HG03565 (cell line): ENCODE measurements around the gene DYNLT5.
"Not testable (repeated sequence)": the region's sequence is repeated elsewhere in the genome, so short reads cannot be mapped to it uniquely, and the experiment has no call there.

Experiments used
- ATAC-seq: cut with Tn5 transposase; IDR thresholded peaks from one replicate; pipeline ENCODE4 v1.9.1; 2021; ENCODE audit warnings: mild to moderate bottlenecking, moderate library complexity; ENCODE audit not compliant: unreplicated experiment

Gene DYNLT5

DNA sequence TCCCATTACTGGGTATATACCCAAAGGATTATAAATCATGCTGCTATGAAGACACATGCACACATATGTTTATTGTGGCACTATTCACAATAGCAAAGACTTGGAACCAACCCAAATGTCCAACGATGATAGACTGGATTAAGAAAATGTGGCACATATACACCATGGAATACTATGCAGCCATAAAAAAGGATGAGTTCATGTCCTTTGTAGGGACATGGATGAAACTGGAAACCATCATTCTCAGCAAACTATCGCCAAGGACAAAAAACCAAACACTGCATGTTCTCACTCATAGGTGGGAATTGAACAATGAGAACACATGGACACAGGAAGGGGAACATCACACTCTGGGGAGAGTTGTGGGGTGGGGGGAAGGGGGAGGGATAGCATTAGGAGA, 33.5 kb downstream of the DYNLT5 start:
- ATAC-seq: not testable (repeated sequence)

DNA sequence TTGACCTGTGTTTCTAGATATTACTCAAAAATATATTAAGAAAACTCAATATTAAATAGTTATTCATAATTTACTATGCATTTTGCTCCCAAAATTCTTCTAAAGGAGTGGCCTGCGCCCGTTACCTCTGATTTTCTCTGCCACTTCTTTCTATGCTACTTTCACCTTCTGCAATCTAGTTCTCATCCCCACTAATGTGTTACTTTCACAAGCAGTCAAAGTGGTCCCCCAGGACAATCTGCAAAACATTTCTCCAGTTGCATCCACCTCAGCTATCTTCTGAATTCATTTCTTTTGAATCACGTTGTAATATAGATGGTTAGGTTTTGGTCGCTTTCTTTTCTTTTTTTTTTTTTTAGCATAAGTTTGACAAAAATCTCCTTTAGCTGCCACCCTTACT, 35.4 kb downstream of the DYNLT5 start:
- no peak for ATAC-seq

- peak; percentile 82 for ATAC-seq
Measured at GRCh38 chr1:66788231-66788939, 36.1 kb downstream of the DYNLT5 start.

GRCh38 chr1:66791621-66792610, 39.7 kb downstream of the DYNLT5 start:
- ATAC-seq: no peak

- ATAC-seq: not testable (repeated sequence)
Measured at GRCh38 chr1:66795839-66796238, 43.6 kb downstream of the DYNLT5 start.

DNA sequence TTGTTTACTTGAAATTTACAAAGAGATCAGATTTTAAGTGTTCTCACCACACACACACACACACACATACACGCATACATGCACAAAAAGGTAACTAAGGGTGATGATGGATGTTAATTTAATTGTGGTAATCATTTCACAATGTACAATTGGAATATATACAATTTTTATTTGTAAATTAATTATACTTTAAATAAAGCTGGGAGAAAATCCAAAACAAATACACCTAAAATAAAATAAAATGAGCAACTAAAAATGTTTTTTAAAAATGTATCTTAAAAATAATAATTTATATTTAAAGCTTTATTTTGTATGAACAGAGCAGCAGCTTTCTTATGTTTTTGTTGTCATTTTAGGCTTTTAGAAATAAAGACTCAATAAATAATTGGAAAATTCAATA, 57.0 kb downstream of the DYNLT5 start:
- ATAC-seq: no peak

GRCh38 chr1:66809736-66810326, 57.6 kb downstream of the DYNLT5 start:
- ATAC-seq: no peak

DNA sequence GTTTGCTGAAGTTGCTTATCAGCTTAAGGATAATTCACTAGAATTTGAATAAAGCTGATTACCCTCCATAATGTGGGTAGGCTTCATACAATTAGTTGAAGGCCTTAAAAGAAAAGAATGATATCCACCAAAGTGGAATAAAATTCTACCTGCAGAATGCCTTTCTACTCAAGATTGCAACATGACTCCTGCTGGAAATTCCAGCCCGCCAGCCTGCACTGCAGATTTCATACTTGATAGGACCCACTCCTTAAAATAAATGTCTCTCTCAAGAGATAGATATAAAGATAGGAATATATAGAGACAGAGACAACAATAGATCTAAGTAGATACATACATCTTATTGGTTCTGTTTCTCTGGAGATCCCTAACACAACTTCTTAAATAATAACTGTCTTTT, 72.5 kb downstream of the DYNLT5 start:
- no peak for ATAC-seq
